NCI-H2107 (cell line): Measurements from ENCODE around the gene ERBB2.
"Not testable (repeated sequence)": the region's sequence is repeated elsewhere in the genome, so short reads cannot be mapped to it uniquely, and the experiment has no call there.

ENCODE experiments used
- DNase-seq: peaks from one replicate; lab custom pipeline; 2025; lab: John Stamatoyannopoulos, UW

Gene ERBB2

GRCh38 chr17:39745335-39746144 lies 45.7 kb downstream of the ERBB2 start:
- no peak for DNase-seq

- DNase-seq: no peak
Measured at GRCh38 chr17:39746145-39746461, 46.2 kb downstream of the ERBB2 start.

GRCh38 chr17:39747745-39748144 lies 47.9 kb downstream of the ERBB2 start:
- no peak for DNase-seq

- not testable (repeated sequence) for DNase-seq
Measured at GRCh38 chr17:39748444-39749034, 48.7 kb downstream of the ERBB2 start.

GRCh38 chr17:39750131-39751015 lies 50.5 kb downstream of the ERBB2 start:
- no peak for DNase-seq

- DNase-seq: no peak
Measured at GRCh38 chr17:39751016-39751543, 51.2 kb downstream of the ERBB2 start.

GRCh38 chr17:39751637-39752036 lies 51.8 kb downstream of the ERBB2 start:
- DNase-seq: no peak

- DNase-seq: no peak
Measured at GRCh38 chr17:39752241-39752881, 52.5 kb downstream of the ERBB2 start.

- no peak for DNase-seq
Measured at GRCh38 chr17:39753514-39754160, 53.8 kb downstream of the ERBB2 start.

- DNase-seq: peak; percentile 72
Measured at GRCh38 chr17:39754161-39754957, 54.5 kb downstream of the ERBB2 start.

- peak; percentile 36 for DNase-seq
Measured at GRCh38 chr17:39754958-39755553, 55.2 kb downstream of the ERBB2 start.

- no peak for DNase-seq
Measured at GRCh38 chr17:39755554-39756379, 55.9 kb downstream of the ERBB2 start.

GRCh38 chr17:39756380-39757079 lies 56.7 kb downstream of the ERBB2 start:
- DNase-seq: no peak

- no peak for DNase-seq
Measured at GRCh38 chr17:39757176-39757662, 57.4 kb downstream of the ERBB2 start.

- no peak for DNase-seq
Measured at GRCh38 chr17:39757931-39758873, 58.3 kb downstream of the ERBB2 start.

- no peak for DNase-seq
Measured at GRCh38 chr17:39759204-39759603, 59.3 kb downstream of the ERBB2 start.

- no peak for DNase-seq
Measured at GRCh38 chr17:39761861-39762496, 62.1 kb downstream of the ERBB2 start.
